HG02973 (cell line): ENCODE results near the gene MBD3L4.
A peak's percentile ranks its signal among the peaks of the same experiment; 100 is the strongest.
"Not testable (repeated sequence)": the region's sequence is repeated elsewhere in the genome, so short reads cannot be mapped to it uniquely, and the experiment has no call there.

Source experiments
- ATAC-seq: cut with Tn5 transposase; IDR thresholded peaks from one replicate; pipeline ENCODE4 v1.9.1; 2021; ENCODE audit warnings: moderate library complexity; ENCODE audit not compliant: unreplicated experiment

The MBD3L4 gene

DNA sequence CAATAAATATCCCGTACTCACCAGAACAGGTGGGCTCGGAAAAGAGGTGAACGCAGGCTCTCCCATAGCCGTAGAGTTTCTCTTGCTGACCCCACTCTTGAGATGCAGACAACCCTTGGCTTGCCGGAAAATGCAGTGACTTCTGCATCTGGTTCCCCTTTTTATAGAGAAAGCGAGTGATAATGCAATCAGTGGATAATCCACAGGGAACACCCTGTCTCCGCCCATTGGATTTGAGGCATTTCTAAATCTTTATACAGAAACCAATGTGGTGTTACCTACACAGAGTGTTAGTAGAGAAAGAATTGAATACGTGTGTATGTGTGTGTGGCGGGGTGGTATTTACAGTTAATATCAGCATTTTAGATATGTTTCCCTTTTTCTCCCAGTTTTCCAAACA, at the start of gene MBD3L4:
Gene MBD3L4, minus strand, starts transcription at position 101 of the 400 bp plus-strand sequence. Its CDS starts 35 bp downstream, at position 66.
- not testable (repeated sequence) for ATAC-seq

- ATAC-seq = no peak
Observed at GRCh38 chr19:7088999-7089398, 49.0 kb upstream of the MBD3L4 start.

GRCh38 chr19:7083076-7083956, 43.3 kb upstream of the MBD3L4 start:
- ATAC-seq = no peak

- no peak for ATAC-seq
Observed at GRCh38 chr19:7078008-7078407, 38.0 kb upstream of the MBD3L4 start.

DNA sequence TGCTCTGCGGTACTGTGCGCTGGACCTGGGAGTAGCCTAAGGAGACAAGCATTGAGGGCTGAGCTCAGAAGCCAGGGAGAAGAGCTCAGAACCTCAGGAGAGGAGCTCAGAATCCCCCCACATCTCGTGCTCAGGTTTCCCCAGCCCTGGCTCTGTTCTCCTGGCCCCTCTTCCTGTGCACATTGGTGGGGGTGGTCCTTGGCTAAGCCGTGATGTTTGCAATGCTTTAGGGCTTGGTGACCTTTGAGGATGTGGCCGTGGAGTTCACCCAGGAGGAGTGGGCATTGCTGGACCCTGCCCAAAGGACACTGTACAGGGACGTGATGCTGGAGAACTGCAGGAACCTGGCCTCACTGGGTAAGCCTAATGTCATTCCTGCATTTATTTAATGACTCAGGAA, 36.2 kb upstream of the MBD3L4 start:
- no peak for ATAC-seq

- ATAC-seq = no peak
Observed at GRCh38 chr19:7074705-7075282, 34.8 kb upstream of the MBD3L4 start.

GRCh38 chr19:7072541-7072940, 32.6 kb upstream of the MBD3L4 start:
- no peak for ATAC-seq

DNA sequence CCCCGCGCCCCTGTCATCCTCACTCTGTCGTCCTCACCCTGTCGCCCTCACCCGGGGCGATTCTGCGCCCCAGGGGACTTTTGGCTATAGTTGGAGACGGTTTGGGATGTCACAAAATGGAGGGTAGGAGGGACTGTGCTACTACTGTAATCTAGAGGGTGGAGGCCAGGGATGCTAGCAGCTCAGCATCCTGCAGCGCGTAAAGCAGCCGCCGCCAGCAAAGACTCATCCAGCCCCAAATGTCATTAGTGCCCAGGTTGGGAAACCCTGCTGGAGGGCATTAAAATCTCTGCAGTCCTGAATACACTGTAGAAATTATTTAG, 29.9 kb upstream of the MBD3L4 start:
- no peak for ATAC-seq

GRCh38 chr19:7069042-7069903, 29.3 kb upstream of the MBD3L4 start, which contains the start of gene ZNF557:
ZNF557 (plus strand) TSS chr19:7069703; CDS start chr19:7075075, 5,372 bp downstream.
- peak; percentile 75 for ATAC-seq

GRCh38 chr19:7068599-7068998, 28.6 kb upstream of the MBD3L4 start:
- ATAC-seq = no peak

DNA sequence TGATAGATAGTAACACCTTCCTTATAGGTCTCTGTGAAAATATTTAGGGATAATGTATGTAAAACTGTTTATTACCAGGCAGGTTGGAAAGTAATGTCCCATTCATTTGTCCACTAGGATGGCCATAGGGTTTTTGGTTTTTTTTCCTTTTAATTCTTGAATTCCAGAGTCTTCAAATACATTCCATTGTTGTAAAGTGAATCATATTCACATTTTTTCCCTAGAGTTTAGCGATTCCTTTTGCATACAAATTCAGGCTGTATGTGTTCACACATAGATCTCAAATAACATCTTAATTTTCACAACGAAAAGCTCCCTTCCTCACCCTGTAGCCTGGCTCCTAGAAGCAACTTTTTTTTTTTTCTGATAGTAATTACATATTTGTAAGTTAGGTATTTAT, 27.7 kb upstream of the MBD3L4 start:
- no peak for ATAC-seq

DNA sequence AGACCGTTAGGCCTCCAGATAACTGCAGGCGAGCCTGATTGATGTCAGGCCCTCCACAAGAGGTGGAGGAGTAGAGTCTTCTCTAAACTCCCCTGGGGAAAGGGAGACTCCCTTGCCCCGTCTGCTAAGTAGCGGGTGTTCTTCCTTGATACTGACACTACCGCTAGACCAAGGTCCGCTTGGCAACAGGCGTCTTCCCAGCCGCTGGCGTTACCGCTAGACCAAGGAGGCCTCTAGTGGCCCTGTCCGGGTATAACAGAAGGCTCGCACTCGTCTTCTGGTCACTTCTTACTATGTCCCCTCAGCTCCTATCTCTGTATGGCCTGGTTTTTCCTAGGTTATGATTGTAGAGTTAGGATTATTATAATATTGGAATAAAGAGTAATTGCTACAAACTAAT, 27.1 kb upstream of the MBD3L4 start:
- ATAC-seq = not testable (repeated sequence)

DNA sequence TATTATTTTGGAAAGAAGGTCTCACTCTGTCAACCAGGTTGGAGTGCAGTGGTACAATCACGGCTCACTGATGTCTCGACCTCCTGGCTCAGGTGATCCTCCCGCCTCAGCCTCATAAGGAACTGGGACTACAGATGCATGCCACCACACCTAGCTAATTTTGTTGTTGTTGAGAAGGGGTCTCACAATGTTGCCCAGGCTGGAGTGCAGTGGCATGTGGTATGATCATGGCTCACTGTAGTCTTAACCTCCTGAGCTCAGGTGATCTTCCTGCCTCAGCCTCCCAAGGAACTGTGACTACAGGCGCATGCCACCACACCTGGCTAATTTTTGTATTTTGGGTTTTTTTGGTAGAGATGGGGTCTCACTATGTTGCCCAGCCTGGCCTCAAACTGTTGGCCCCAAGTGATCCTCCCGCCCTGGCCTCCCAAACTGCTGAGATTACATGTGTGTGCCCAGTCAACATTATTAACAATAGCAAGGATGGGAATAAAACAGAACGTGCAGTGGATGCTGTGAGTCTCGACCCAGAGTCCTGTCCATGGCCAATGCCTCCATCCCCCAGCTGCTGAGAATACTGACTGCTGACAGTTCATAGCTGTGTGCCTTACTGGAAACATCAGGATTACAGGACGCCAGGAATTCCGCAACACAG, 23.9 kb upstream of the MBD3L4 start:
- ATAC-seq = no peak

- no peak for ATAC-seq
Observed at GRCh38 chr19:7063339-7063738, 23.4 kb upstream of the MBD3L4 start.

GRCh38 chr19:7059977-7060376, 20.0 kb upstream of the MBD3L4 start:
- not testable (repeated sequence) for ATAC-seq

DNA sequence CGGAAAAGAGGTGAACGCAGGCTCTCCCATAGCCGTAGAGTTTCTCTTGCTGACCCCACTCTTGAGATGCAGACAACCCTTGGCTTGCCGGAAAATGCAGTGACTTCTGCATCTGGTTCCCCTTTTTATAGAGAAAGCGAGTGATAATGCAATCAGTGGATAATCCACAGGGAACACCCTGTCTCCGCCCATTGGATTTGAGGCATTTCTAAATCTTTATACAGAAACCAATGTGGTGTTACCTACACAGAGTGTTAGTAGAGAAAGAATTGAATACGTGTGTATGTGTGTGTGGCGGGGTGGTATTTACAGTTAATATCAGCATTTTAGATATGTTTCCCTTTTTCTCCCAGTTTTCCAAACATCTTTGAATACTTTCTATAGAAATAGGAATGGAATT, 18.6 kb upstream of the MBD3L4 start, which contains the start of gene MBD3L3:
Gene MBD3L3, minus strand, starts transcription at position 101 of the 400 bp plus-strand sequence. Its CDS starts 71 bp downstream, at position 30.
- not testable (repeated sequence) for ATAC-seq

GRCh38 chr19:7056371-7056770, 16.4 kb upstream of the MBD3L4 start:
- ATAC-seq = not testable (repeated sequence)

DNA sequence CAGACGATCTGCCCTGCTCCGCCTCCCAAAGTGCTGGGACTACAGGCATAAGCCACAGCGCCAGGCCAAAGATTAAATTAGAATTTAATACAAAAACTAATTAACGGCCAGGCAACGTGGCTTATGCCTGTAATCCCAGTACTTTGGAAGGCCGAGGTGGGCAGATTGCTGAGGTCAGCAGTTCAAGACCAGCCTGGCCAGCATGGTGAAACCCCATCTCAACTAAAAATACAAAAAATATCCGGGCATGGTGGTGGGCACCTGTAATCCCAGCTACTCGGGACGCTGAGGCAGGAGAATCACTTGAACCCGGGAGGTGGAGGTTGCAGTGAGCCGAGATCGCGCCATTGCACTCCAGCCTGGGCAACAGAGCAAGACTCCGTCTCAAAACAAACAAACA, 15.7 kb upstream of the MBD3L4 start:
- ATAC-seq = not testable (repeated sequence)

DNA sequence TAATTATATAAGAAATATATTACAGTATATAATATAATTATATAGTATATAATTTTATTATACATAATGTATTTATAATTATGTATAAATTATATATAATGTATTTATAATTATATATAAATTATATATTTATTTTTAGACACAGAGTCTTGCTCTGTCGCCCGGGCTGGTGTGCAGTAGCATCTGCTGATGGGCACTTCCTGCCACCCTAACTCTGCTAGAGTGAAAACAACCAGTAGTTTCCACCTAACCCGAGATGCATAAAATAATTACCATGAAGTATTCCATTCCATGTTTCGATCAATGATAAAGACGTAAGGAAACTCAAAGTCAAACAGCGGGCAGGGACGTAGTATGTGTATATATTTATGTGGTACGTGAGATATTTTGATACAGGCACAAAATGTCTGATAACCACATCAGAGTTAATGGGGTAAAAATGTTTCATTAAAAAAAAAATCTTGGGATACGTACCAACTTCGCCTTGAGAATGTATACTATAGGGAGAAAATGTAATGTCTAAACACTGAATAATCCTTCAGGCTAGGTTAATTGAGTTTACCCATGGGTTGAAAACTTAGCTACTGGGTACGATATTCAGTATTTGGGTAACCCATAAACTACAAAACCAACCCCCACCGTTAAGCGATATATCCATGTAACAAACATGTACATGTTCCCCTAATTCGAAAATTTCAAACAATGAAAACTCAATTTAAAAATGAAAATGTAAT, 14.8 kb upstream of the MBD3L4 start:
- not testable (repeated sequence) for ATAC-seq

GRCh38 chr19:7052896-7053295, 12.9 kb upstream of the MBD3L4 start:
- not testable (repeated sequence) for ATAC-seq
